Fibroblast of gingiva (primary cell): ENCODE measurements around the gene CD93.

Source experiments
- DNase-seq: peaks from one replicate; pipeline ENCODE4 v3.0.0-alpha.2; 2011; ENCODE audit warnings: low read depth

The CD93 gene

DNA sequence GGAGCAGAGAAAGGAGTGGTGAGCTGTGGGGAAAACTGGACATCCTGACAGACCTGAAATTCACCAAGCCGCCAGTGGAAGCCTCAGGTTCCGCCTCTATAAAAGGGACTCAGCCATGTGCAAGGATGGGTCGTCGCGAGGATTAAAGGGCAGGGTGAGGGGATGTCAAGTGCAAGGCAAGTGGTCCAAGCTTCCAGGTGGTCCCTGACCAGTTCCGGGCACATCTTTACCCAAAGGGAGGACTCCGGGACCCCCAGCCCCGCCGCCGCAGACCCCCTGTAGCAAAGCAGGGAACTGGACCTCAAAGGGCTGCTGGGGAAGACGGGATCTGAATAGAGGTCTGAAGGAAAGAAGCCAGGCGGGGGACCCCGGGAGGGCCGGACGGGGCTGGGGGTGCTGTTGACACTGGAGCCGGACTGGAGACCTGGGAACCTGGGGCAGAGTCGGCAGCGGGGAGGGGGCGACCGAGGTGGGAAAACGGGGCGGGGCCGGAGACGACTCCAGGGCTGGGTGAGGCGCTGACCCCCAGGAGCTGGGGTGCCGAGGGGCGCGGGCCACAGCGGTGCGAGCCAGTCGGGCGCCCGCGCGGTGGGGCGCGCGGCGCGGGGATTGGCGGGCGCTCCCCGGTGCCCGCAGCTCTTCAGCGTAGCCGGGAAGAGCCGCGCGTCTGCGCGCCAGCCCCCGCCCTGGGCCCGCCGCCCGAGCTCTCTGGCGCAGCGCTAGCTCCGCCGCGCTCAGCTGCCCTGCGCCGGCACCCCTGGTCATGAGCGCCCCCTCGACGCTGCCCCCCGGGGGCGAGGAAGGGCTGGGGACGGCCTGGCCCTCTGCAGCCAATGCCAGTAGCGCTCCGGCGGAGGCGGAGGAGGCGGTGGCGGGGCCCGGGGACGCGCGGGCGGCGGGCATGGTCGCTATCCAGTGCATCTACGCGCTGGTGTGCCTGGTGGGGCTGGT, 51.1 kb downstream of the CD93 start, which contains the start of gene SSTR4:
Gene SSTR4 (plus strand): TSS at position 592 of the 951 bp plus-strand sequence. CDS start 172 bp downstream, at position 764.
- DNase-seq = no peak

DNA sequence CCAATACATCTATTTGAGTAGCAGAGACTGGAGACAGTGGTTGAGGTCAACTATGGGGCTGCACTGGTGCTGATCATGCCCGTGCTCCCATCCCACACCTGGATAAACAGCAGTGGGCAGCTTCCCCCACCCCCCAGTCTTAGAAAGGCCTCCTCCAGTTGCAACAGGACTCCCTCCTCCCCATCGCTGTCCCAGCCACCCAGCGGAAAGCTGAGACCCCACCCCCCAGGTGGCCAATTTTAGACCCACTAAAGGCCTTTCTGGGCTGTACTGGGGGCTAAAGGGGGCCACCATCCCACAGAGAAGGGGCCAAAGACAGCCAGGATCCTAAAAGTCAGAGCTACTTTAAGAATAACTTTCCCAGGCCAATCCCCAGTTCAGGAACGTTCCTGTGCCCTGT, 52.2 kb downstream of the CD93 start:
- DNase-seq = no peak

DNA sequence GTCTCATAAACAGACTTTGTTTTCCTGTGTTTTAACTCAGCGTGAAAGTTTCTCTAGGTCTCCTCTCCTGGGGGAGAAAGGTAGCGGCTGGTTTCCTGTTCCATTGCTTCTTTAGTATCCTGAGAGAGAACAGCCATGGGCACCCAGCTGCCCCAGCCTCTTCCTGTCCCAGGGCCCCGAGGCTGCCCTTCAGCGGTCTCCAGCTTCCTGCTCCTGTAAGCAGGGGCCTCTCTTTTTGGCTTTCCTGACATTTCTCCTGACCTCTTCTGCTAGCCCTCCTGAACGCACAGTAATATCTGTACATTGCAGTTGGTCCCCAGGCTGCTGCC, 53.4 kb downstream of the CD93 start:
- no peak for DNase-seq

DNA sequence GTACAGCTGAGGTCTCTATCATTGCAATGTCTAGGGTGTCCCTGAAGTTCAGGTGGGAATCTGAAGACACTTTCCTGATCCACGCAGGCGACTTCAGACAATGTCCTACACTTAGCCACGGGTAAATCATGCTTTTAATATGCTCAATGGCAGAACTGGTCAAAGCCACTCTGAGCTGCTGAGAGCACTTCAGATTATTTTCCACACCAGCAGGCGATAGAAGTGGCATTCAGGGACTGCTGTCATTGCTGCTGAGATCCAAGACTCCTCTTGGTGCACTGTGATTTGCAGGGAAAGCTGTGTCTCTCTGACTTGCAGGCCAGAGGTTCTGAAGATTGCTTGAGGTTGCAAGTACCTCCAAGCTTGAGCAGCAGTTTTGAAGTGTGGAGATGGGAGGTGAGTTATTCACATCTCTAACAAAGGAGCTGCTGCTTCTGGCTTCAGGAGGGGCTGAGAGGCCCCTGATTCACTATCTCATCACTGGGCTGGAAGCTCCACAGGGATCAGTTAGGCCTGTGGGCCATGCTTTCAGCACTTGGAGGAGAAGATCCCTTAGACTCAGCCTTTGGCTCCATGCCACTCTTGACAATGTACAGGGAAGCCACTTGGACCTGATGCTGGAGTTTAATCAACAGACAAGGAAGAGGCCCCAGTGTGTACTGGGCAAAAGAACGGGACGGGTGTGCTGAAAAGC, 53.9 kb downstream of the CD93 start:
- no peak for DNase-seq

DNA sequence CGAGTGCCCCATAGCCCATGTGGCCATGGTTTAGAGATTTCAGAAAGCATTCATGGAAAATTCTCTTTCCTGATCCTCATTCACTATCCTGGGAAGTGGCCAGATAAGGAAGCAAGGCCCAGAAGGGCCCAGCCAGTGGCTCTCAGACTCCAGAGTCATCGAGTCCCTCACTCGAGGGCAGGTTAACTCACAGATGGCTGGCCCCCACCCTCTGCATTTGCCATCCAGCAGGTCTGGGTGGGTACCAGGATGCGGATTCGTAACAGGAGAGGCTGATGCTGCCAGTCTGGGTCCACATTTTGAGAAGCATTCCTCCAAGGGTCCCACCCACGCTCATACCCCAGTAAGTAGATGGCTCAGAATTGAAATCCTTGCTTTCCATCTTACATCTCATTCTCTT, 54.8 kb downstream of the CD93 start:
- DNase-seq = no peak
